HG03280 (cell line): ENCODE measurements around the gene FSTL4.

Experiments used
- ATAC-seq: cut with Tn5 transposase; IDR thresholded peaks from one replicate; pipeline ENCODE4 v1.9.1; 2021; ENCODE audit warnings: mild to moderate bottlenecking, moderate library complexity; ENCODE audit not compliant: unreplicated experiment

The FSTL4 gene

GRCh38 chr5:133304707-133305216 is 307.6 kb downstream of the FSTL4 start:
- ATAC-seq, result no peak

- no peak for ATAC-seq
These were observed 308.2 kb downstream of the FSTL4 start for GRCh38 chr5:133304178-133304577.

GRCh38 chr5:133303298-133303697 is 309.0 kb downstream of the FSTL4 start:
- no peak for ATAC-seq

- no peak for ATAC-seq
These were observed 312.6 kb downstream of the FSTL4 start for GRCh38 chr5:133299728-133300127.

DNA sequence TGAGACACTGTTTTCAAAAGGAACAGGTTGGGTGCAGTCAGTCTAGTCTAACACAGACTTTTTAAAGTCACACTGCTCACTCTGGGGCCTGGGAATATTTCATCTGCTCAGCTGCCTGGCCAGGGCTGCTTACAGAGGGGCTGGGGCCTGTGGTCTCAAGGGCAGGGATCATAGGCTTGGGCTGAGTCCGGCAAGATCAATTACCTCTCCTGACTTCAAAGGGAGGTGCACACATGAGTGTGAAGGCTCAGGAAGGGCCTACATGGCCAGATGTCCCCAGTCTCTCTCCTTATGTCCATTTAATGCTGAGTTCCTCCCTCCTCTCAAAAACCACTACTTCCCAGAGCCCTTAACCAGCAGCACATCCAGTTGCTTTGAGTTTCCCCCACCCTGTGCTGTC is 313.3 kb downstream of the FSTL4 start:
- ATAC-seq, result no peak

DNA sequence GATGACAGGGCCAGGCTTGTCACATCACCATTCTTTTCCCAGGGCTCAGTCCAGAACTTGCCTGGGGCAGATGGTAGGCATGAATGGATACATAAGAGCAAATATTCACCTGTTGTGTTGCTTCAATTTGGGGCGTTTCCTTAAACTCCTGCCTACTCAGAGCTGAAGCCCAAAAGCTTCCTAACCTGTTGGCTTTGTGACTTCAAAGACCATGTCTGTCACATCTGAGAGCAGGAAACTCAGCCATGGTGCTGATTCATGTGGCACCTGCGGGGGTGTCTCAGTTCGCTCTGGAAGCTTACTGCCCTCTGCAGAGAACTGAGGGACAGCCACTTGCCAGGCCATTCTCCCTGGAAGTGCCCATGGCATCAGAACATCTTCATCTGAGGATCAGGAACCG is 313.9 kb downstream of the FSTL4 start:
- ATAC-seq, result no peak

GRCh38 chr5:133297293-133297692 is 315.0 kb downstream of the FSTL4 start:
- no peak for ATAC-seq

DNA sequence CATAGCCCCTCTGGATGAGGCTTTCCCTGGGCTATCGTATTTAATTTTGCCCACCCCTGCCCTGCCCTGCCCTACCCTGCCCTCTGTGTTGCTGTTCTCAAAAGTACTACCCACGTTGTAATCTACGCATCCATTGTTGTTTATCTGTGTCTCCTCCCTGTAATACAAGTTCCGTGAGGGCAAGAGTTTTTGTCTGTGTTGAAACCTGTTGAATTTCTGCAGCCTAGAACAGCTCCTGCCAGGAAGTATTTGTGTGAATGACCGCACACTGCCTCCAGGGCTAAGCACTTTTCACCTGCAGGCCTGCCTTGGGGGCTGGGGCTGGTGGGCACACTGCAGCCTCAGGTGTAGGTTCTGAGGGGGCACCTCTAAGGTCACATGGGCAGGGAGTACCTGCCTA is 315.7 kb downstream of the FSTL4 start:
- ATAC-seq, result no peak

DNA sequence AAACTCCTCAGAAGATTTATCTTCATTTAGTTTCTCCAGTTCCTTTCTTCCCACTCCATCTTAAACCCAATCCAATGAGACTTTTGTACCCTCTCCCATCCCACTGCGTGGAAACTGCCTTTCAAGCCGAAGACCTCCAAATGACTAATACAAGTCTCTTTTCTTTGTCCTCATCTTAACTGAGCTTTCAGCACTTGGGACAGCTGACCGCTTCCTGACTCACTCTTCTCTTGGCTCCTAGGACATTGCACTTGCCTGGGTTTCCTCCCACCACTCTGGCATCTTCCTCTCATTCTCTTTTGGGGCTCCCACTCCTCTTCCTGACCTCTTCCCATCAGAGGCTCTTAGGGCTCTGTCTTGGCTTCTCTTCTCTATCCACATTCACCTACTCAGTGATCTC is 316.8 kb downstream of the FSTL4 start:
- ATAC-seq, result no peak

- ATAC-seq, result no peak
These were observed 318.0 kb downstream of the FSTL4 start for GRCh38 chr5:133294380-133294779.

DNA sequence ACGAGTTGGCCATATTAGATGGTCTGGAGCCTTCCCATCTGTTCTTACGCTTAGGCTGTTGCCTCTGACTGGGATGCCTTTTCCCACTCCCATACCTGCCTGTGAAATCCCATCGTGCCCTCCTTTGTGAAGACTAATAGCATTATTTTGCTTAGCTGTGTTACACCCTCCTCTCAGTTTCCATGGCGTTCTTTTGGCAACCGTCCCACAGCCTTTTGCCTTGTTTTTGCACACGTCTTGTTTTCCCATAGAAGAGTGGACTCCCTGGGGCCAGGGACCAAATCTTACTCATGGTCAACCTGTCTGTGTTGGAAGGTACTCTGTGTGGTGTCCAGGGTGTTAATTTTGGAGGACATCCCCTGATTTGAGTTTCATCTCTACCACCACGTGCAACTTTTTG is 318.4 kb downstream of the FSTL4 start:
- ATAC-seq, result no peak

DNA sequence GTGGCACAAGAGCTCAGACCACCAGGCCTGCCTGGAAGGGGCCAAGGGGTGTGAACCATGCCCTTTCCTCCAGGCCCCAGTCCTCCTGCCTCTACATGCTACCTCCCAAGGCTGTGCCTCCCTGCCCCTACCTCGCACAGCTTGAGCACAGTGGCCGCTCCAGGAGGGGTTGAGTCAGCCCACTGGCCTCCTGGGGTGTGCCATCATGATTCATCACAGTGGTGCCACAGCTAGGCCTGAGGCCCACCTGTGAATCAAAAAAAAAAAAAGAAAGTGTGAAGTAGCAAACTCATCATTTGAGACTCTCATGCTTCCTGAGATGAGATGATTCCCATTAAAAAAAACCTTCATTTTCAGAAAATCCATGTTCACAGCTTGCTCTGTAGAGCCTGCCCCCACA is 320.0 kb downstream of the FSTL4 start:
- no peak for ATAC-seq

GRCh38 chr5:133291524-133291923 is 320.8 kb downstream of the FSTL4 start:
- no peak for ATAC-seq

GRCh38 chr5:133290669-133291240 is 321.6 kb downstream of the FSTL4 start:
- ATAC-seq, result no peak

DNA sequence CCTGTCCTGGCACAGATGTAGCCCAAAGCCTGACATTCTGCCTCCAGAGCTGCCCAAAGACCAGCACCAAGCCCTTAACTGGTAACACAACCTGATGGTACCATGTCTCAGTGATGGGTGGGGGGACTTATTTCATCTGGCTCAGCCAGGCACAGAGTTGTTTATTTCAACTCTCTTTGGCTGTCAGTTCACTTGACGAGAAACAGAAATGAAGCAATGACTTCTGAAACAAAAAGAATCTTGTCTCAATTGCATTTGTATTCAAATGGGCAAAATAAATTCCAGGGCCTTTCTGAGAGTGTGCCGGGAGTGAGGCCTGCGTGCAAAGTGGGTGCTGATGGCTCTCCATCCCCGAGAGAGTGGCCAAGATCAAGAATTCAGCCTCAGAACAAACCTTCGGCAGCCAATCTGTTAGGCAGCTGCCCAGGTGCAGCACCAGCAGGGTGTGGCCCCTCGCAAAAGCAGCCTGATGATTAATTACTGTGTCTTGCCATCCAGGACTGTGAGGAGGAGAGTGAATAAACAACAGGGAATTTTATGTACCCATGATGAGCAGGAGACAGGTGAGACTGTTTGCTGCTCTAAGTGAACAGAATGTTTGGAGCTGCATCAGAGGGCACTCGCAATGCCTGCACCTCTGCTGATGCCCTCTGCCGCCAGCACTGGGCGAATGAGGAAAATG is 322.5 kb downstream of the FSTL4 start:
- no peak for ATAC-seq

DNA sequence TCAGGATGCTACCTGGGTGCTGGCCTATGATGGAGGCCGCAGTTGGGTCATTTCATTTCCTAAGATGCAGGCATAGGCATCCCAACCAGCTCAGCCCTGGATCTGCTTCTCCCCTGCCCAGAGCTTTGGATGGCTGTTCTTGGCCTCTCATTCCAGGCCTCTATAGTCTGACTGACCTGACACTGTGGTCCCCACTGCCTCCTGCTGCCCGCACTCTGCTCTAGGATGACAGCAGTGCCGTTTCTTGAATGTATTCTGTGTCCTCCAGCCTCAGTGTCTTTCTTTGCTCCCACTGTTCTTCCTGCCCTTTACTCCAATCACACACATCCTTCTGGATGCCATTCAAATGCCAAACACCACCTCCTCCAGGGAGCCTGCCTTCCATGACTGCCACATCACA is 324.8 kb downstream of the FSTL4 start:
- ATAC-seq, result no peak

DNA sequence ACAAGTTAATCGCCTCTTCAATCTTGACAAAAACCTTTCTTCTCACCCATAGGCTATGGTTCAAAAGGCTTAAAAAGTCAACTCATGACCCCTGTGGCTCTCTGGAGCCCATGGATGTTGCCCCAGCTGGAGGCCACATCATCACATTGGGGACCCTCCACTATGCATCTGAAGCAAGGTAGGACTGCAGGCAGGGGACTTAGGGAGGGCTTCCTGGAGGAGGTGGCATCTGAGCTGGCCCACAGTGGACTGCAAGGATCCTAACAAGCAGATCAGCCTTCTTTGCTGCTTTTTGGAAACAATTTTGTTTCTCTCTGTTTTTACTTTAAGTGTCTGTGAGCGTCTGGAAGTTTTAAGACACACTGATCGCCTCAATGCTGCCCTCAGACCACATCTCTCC is 325.9 kb downstream of the FSTL4 start:
- no peak for ATAC-seq

GRCh38 chr5:133285583-133286021 is 326.7 kb downstream of the FSTL4 start:
- ATAC-seq, result no peak

DNA sequence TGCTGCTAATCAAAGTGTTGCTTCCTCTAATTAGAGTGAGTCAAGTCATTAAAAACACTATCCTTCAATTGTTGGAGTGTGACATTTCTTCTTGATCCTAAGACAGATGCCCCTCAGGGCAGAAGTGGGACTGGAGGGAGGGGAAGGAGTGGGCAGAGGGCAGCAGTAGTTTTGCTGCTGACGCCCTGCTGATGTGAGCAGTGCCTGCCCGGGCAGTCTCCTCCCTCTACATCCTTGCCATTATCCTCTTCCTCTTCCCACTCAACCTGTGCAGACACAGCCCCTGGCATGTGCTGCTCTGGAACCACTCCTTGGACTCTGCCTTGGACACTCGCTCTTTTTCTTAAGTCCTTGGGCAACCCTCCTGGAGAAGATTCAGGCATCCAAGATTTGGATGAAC is 328.0 kb downstream of the FSTL4 start:
- ATAC-seq, result no peak

GRCh38 chr5:133278317-133278716 is 334.0 kb downstream of the FSTL4 start:
- ATAC-seq, result no peak

- no peak for ATAC-seq
These were observed 334.6 kb downstream of the FSTL4 start for GRCh38 chr5:133277744-133278143.

DNA sequence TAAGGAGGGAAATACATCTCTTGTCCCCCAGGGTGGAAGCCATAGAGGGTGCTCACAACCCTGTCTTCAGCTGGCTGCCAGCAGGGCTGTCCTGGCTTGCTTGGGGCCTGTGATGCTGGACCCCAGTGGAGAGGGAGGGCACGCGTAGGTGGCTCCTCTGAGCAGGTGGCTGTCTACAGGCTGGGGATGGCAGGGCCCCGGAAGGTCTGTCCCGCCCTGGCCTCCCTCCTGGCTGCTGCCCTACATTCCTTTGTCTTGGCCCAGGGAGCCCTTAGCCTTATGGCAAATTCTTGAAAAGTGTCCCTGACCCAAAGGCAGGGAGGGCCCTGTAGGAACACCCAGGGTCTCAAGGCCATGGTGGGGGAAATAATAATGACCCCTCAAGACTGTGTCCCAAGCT is 336.2 kb downstream of the FSTL4 start:
- no peak for ATAC-seq

GRCh38 chr5:133275631-133276030 is 336.7 kb downstream of the FSTL4 start:
- no peak for ATAC-seq
